ENCODE measurements around the gene KCNJ11. TPM values are rescaled to one million over a fixed set of nuclear protein-coding genes. Genes with fewer than 3 reads are reported as not detected.

Gene KCNJ11
- polyA plus RNA-seq, 1 donor from 2014 or later, result 8.0 TPM

GRCh38 chr11:17368551-17368950 is 19.9 kb downstream of the KCNJ11 start:
- Histone ChIP-seq H2AFZ (ENCODE audit: low read depth, low read length) (no peak overlapping the region), H3K79me2 (replicated peaks; ENCODE audit: insufficient read depth, low read length) (no peaks in the 10 kb centered on the region), H3F3A (ENCODE audit: insufficient read depth, low read length, poor library complexity, severe bottlenecking) (no peaks in the 10 kb centered on the region), H3K9me3 (ENCODE audit: low read length) (peaks cover 43% of the 10 kb centered on the region), H3K36me3 (ENCODE audit: insufficient read depth, low read length) (peaks cover 11% of the 10 kb centered on the region), H3K4me3 (ENCODE audit: low read length) (no peak overlapping the region), H3K9me2 (ENCODE audit: insufficient read depth, low read length) (no peaks in the 10 kb centered on the region), H3K9ac (ENCODE audit: low read length) (no peak overlapping the region), H3K27ac (ENCODE audit: low read length) (no peak overlapping the region), H3K4me2 (ENCODE audit: low read length) (no peak overlapping the region), H3K27me3 (ENCODE audit: insufficient read depth, low read depth, low read length) (no peaks in the 10 kb centered on the region), H4K20me1 (ENCODE audit: insufficient read depth) (no peaks in the 10 kb centered on the region)
- no peak for TF ChIP-seq RAD21 (conservative IDR thresholded peaks at IDR 0.05)
- TF ChIP-seq POLR2AphosphoS5 (IDR thresholded peaks at IDR 0.05), result no peak
- TF ChIP-seq CTCF (IDR thresholded peaks at IDR 0.05; ENCODE audit: poor library complexity, severe bottlenecking), result no peak
- TF ChIP-seq REST (IDR thresholded peaks at IDR 0.05; ENCODE audit: borderline replicate concordance), result no peak
- no peak for TF ChIP-seq MXI1 (conservative IDR thresholded peaks at IDR 0.05; ENCODE audit: poor library complexity, severe bottlenecking)
- TF ChIP-seq TAF1 (IDR thresholded peaks at IDR 0.05; ENCODE audit: low read depth), result no peak
- TF ChIP-seq EP300 (conservative IDR thresholded peaks at IDR 0.05; ENCODE audit: poor library complexity, severe bottlenecking), result no peak
- TF ChIP-seq SMC3 (conservative IDR thresholded peaks at IDR 0.05; ENCODE audit: poor library complexity), result no peak
- no peak for TF ChIP-seq EZH2 (IDR thresholded peaks at IDR 0.05; ENCODE audit: borderline replicate concordance, insufficient read depth, low read length, poor library complexity, severe bottlenecking)

GRCh38 chr11:17366495-17366894 is 22.0 kb downstream of the KCNJ11 start:
- no peaks in the 10 kb centered on the region for H3K27me3 ChIP-seq (ENCODE audit: insufficient read depth, low read depth, low read length)
- no peaks in the 10 kb centered on the region for H3K9me2 ChIP-seq (ENCODE audit: insufficient read depth, low read length)
- no peak overlapping the region for H2AFZ ChIP-seq (ENCODE audit: low read depth, low read length)
- H3K36me3 ChIP-seq (ENCODE audit: insufficient read depth, low read length), result peaks cover 4% of the 10 kb centered on the region
- H3K4me3 ChIP-seq (ENCODE audit: low read length), result no peak overlapping the region
- no peaks in the 10 kb centered on the region for H4K20me1 ChIP-seq (ENCODE audit: insufficient read depth)
- no peaks in the 10 kb centered on the region for H3F3A ChIP-seq (ENCODE audit: insufficient read depth, low read length, poor library complexity, severe bottlenecking)
- H3K27ac ChIP-seq (ENCODE audit: low read length), result no peak overlapping the region
- H3K79me2 ChIP-seq (replicated peaks; ENCODE audit: insufficient read depth, low read length), result no peaks in the 10 kb centered on the region
- TF ChIP-seq EP300 (conservative IDR thresholded peaks at IDR 0.05; ENCODE audit: poor library complexity, severe bottlenecking) (no peak), TAF1 (IDR thresholded peaks at IDR 0.05; ENCODE audit: low read depth) (no peak)
- H3K4me2 ChIP-seq (ENCODE audit: low read length), result no peak overlapping the region
- no peak overlapping the region for H3K9ac ChIP-seq (ENCODE audit: low read length)
- peaks cover 25% of the 10 kb centered on the region for H3K9me3 ChIP-seq (ENCODE audit: low read length)

- TF ChIP-seq MXI1 (conservative IDR thresholded peaks at IDR 0.05; ENCODE audit: poor library complexity, severe bottlenecking) (no peak), RAD21 (conservative IDR thresholded peaks at IDR 0.05) (peak; percentile 37), EZH2 (IDR thresholded peaks at IDR 0.05; ENCODE audit: borderline replicate concordance, insufficient read depth, low read length, poor library complexity, severe bottlenecking) (no peak), EP300 (conservative IDR thresholded peaks at IDR 0.05; ENCODE audit: poor library complexity, severe bottlenecking) (no peak), SMC3 (conservative IDR thresholded peaks at IDR 0.05; ENCODE audit: poor library complexity) (peak; percentile 60), TAF1 (IDR thresholded peaks at IDR 0.05; ENCODE audit: low read depth) (no peak), POLR2AphosphoS5 (IDR thresholded peaks at IDR 0.05) (no peak), CTCF (IDR thresholded peaks at IDR 0.05; ENCODE audit: poor library complexity, severe bottlenecking) (peak; percentile 68)
- Histone ChIP-seq H3K27me3 (ENCODE audit: insufficient read depth, low read depth, low read length) (peaks cover 27% of the 10 kb centered on the region), H2AFZ (ENCODE audit: low read depth, low read length) (no peak overlapping the region)
Measured at GRCh38 chr11:17354601-17354991, 33.9 kb downstream of the KCNJ11 start.

More at GRCh38 chr11:17354601-17354991, 33.9 kb downstream of the KCNJ11 start:
- H3K27ac ChIP-seq (ENCODE audit: low read length), result no peak overlapping the region
- no peaks in the 10 kb centered on the region for H3K36me3 ChIP-seq (ENCODE audit: insufficient read depth, low read length)
- H4K20me1 ChIP-seq (ENCODE audit: insufficient read depth), result no peaks in the 10 kb centered on the region
- H3K79me2 ChIP-seq (replicated peaks; ENCODE audit: insufficient read depth, low read length), result no peaks in the 10 kb centered on the region
- no peak overlapping the region for H3K4me2 ChIP-seq (ENCODE audit: low read length)
- no peaks in the 10 kb centered on the region for H3K9me3 ChIP-seq (ENCODE audit: low read length)
- no peaks in the 10 kb centered on the region for H3K9me2 ChIP-seq (ENCODE audit: insufficient read depth, low read length)
- peak overlapping the region; percentile 81 for H3K4me3 ChIP-seq (ENCODE audit: low read length)
- peaks cover 3% of the 10 kb centered on the region for H3F3A ChIP-seq (ENCODE audit: insufficient read depth, low read length, poor library complexity, severe bottlenecking)
- no peak overlapping the region for H3K9ac ChIP-seq (ENCODE audit: low read length)

Data from neural cell (in vitro differentiated cells).